ENCODE data around the gene MAGEB3. TPM values are rescaled to one million over a fixed set of nuclear protein-coding genes. Genes with fewer than 3 reads are reported as not detected.
"Not testable (repeated sequence)": the region's sequence is repeated elsewhere in the genome, so short reads cannot be mapped to it uniquely, and the experiment has no call there.

MAGEB3 gene, protein sequence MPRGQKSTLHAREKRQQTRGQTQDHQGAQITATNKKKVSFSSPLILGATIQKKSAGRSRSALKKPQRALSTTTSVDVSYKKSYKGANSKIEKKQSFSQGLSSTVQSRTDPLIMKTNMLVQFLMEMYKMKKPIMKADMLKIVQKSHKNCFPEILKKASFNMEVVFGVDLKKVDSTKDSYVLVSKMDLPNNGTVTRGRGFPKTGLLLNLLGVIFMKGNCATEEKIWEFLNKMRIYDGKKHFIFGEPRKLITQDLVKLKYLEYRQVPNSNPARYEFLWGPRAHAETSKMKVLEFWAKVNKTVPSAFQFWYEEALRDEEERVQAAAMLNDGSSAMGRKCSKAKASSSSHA
- total RNA-seq = not detected in 2 replicates

DNA sequence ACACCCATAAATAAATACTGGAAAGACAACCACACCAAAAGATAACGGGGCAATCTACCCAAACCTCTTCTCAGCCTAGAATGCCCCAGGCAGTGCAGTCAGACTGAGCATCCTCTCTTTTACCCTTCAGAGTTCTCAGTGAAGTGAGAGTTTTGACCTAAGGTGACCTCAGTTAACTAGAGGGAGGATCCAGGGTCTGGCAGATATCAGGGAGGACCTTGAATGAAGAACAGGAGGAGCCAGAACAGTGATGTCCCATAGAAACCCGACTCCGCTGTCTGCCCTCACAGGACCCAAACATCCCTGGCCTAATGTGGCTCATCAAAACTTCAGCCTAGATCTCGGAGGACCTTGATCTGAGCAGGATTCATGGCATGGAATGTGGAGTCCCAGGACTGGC lies at the start of gene MAGEB3:
Gene MAGEB3 (plus strand): TSS at position 263 of the 400 bp plus-strand sequence. CDS start 5,268 bp downstream, outside the sequence.
- Mint-ChIP-seq H3K27ac (no peak within 1 kb of the TSS), H3K27me3 (no peaks in the 10 kb centered on the region), H3K4me1 (no peaks in the 10 kb centered on the region), H3K4me3 (no peak within 1 kb of the TSS), H3K9me3 (no peaks in the 10 kb centered on the region), H3K36me3 (ENCODE audit: low read depth) (no peaks in the 10 kb centered on the region)
- intact Hi-C loops (cut with micrococcal nuclease) = no loop called here
- DNase-seq = no peak

DNA sequence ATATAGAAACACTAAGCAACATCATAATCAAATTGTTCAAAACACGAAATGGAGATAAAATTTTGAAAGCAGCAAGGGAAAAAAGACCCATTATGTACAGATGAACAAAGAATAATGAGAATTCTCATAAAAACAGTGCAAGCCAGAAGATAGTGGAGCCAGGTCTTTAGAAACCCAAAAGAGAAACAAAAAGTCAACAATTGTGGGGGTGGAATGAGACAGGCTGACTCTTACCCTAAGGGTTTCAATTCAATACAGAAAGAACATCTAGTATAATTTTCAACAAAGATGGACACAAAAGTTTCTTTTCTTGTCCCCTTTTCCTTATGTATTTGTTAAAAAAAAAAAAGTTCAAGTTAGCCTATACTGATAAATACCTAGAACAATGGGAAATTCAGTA lies 49.1 kb upstream of the MAGEB3 start:
- Mint-ChIP-seq H3K27me3 (no peaks in the 10 kb centered on the region), H3K27ac (no peak overlapping the region), H3K36me3 (ENCODE audit: low read depth) (no peaks in the 10 kb centered on the region), H3K9me3 (no peaks in the 10 kb centered on the region), H3K4me3 (no peak overlapping the region), H3K4me1 (no peaks in the 10 kb centered on the region)
- intact Hi-C loops (cut with micrococcal nuclease) = no loop called here
- no peak for DNase-seq

DNA sequence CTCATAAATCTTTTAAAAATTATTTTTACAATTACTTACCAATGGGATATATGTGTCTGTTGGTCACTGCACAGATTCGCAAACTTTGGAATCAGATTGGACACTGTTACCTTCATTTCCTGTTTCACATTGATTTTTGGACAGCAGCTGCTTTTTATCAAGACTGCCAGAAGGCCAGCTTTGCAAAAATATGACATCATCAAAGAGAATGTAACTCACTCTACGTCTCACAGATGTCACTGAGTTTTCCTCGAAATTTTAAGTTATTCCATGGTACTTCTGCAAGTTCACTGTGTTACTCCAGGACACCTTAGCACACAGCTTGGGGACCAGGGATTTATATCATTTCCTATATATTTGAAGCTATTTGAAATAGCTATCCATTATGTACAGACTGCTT lies 46.9 kb upstream of the MAGEB3 start:
- H3K36me3 Mint-ChIP-seq (ENCODE audit: low read depth) = no peaks in the 10 kb centered on the region
- H3K4me1 Mint-ChIP-seq = no peaks in the 10 kb centered on the region
- DNase-seq = no peak
- no peak overlapping the region for H3K4me3 Mint-ChIP-seq
- H3K9me3 Mint-ChIP-seq = no peaks in the 10 kb centered on the region
- H3K27me3 Mint-ChIP-seq = no peaks in the 10 kb centered on the region
- intact Hi-C loops (cut with micrococcal nuclease) = no loop called here
- no peak overlapping the region for H3K27ac Mint-ChIP-seq

DNA sequence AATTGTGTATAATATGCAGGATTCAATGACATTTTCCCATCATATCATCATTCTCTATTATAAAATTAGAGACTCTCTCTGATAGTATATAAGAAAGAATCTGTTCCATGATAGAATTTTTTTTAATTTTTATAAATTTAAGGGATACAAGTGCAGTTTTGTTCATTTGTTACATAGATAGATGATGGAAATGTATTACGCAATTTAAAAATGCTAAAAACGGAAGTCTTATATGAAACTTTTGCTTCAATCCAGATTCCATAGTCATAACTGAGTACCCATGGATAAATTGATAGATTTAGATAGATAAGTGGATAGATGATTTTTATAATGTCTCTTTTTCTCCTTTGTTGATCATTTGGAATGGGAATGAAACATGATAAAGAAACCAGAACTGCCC lies 40.0 kb upstream of the MAGEB3 start:
- Mint-ChIP-seq H3K4me3 (no peak overlapping the region), H3K27ac (no peak overlapping the region)
- intact Hi-C loops (cut with micrococcal nuclease) = no loop called here

DNA sequence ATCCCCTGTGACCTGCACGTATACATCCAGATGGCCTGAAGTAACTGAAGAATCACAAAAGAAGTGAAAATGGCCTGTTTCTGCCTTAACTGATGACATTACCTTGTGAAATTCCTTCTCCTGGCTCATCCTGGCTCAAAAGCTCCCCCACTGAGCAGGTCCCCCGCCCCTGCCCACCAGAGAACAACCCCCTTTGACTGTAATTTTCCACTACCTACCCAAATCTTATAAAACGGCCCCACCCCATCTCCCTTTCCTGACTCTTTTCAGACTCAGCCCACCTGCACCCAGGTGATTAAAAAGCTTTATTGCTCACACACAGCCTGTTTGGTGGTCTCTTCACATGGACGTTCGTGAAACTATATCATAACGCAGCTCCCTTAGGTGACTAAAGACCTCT lies 36.5 kb upstream of the MAGEB3 start:
- H3K4me3 Mint-ChIP-seq; H3K36me3 Mint-ChIP-seq (ENCODE audit: low read depth); intact Hi-C loops (cut with micrococcal nuclease); H3K27me3 Mint-ChIP-seq; H3K9me3 Mint-ChIP-seq; H3K27ac Mint-ChIP-seq; H3K4me1 Mint-ChIP-seq; DNase-seq: not testable (repeated sequence)

More for the DNA sequence above, 40.0 kb upstream of the MAGEB3 start:
- H3K36me3 Mint-ChIP-seq (ENCODE audit: low read depth) = no peaks in the 10 kb centered on the region
- no peak for DNase-seq
- no peaks in the 10 kb centered on the region for H3K27me3 Mint-ChIP-seq
- no peaks in the 10 kb centered on the region for H3K9me3 Mint-ChIP-seq
- no peaks in the 10 kb centered on the region for H3K4me1 Mint-ChIP-seq

DNA sequence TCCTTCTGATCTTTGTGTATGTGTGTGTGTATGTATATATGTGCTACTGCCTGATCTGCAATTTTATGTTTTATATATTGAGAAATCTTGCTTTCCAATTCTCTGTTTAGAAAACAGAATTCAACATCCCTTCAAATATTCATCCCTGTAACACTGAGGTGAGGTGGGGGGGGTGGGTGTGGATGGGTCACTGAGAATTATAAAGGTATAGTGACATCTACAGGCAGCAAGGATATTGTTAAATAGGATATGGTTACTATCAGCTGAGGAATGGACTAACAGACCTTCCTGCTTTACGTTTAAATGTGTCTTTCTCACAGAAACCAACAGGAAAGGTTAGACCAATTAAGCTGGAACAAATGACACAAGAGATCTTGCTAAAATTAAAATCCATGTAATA lies 34.1 kb upstream of the MAGEB3 start:
- no peak for DNase-seq
- intact Hi-C loops (cut with micrococcal nuclease) = no loop called here
- no peak overlapping the region for H3K4me3 Mint-ChIP-seq
- no peak overlapping the region for H3K27ac Mint-ChIP-seq
- no peaks in the 10 kb centered on the region for H3K36me3 Mint-ChIP-seq (ENCODE audit: low read depth)
- H3K4me1 Mint-ChIP-seq = no peaks in the 10 kb centered on the region
- H3K27me3 Mint-ChIP-seq = no peaks in the 10 kb centered on the region
- H3K9me3 Mint-ChIP-seq = no peaks in the 10 kb centered on the region

DNA sequence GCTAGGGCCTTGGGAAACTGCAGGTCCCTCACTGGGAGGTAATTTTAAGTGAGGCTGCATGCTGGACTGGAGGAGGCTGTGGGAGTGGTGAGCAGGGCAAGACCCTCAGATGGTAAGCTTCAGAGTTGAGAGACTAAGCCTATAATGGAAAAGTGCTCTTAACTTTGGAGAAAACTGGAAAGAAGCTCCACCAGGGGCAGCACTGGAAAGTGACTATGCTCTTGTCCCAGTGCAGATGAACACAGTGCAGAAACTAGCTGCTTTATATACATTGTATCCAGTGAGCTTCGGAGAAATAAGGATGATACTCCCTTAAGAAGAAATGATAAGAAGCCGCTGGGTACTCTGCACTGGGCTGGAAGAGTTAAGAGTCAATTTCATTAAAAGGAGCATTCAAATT lies 18.3 kb upstream of the MAGEB3 start:
- H3K27ac Mint-ChIP-seq = no peak overlapping the region
- H3K4me1 Mint-ChIP-seq = no peaks in the 10 kb centered on the region
- H3K4me3 Mint-ChIP-seq = no peak overlapping the region
- no peak for DNase-seq
- intact Hi-C loops (cut with micrococcal nuclease) = no loop called here
- H3K9me3 Mint-ChIP-seq = no peaks in the 10 kb centered on the region
- H3K27me3 Mint-ChIP-seq = no peaks in the 10 kb centered on the region
- no peaks in the 10 kb centered on the region for H3K36me3 Mint-ChIP-seq (ENCODE audit: low read depth)

DNA sequence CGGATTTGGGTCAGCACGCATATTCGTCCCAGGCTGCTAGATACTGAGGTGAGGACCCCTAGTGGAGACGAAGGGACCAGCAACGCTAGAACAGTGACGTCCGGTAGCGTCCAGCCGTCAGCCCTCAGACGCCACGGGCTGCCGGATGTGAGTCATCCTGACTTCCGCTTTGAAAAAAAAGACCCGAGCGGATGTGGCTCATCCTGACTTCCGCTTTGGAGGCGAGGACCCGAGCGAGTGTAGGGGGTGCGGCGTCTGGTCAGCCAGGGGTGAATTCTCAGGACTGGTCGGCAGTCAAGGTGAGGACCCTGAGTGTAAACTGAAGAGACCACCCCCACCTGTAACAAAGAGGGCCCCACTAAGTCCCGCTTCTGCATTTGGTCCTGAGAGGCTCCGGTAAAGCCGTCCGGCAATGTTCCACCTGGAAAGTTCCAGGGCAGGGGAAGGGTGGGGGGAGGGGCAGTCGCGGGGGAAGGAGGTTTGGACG lies 15.1 kb upstream of the MAGEB3 start, which contains the start of gene MAGEB2:
Gene MAGEB2 (plus strand): TSS at position 207 of the 487 bp plus-strand sequence. CDS start 3,018 bp downstream, outside the sequence.
- no peaks in the 10 kb centered on the region for H3K36me3 Mint-ChIP-seq (ENCODE audit: low read depth)
- intact Hi-C loops (cut with micrococcal nuclease) = no loop called here
- H3K9me3 Mint-ChIP-seq = no peaks in the 10 kb centered on the region
- no peaks in the 10 kb centered on the region for H3K4me1 Mint-ChIP-seq
- no peak within 1 kb of the TSS for H3K27ac Mint-ChIP-seq
- DNase-seq = no peak
- H3K4me3 Mint-ChIP-seq = no peak within 1 kb of the TSS
- H3K27me3 Mint-ChIP-seq = no peaks in the 10 kb centered on the region

DNA sequence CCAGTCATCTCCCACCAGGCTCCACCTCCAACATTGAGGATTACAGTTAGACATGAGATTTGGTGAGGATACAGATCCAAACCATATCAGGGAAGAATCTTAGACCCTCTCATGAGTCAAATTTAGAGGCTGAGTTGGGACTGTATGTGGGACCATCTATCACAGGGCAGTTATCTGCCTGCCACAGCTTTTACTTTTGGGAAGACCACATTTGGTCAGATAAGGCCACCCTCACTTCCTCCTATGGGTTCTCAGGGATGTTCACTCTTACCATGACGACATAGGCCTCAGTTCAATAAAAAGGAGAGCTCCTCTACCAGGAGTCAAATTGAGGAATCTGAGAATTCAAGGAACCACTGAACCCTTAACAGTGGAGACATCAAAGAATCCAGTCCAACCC lies 13.0 kb upstream of the MAGEB3 start:
- no peaks in the 10 kb centered on the region for H3K4me1 Mint-ChIP-seq
- intact Hi-C loops (cut with micrococcal nuclease) = no loop called here
- H3K27me3 Mint-ChIP-seq = no peaks in the 10 kb centered on the region
- no peaks in the 10 kb centered on the region for H3K9me3 Mint-ChIP-seq
- H3K4me3 Mint-ChIP-seq = no peak overlapping the region
- no peak overlapping the region for H3K27ac Mint-ChIP-seq
- no peaks in the 10 kb centered on the region for H3K36me3 Mint-ChIP-seq (ENCODE audit: low read depth)
- no peak for DNase-seq

DNA sequence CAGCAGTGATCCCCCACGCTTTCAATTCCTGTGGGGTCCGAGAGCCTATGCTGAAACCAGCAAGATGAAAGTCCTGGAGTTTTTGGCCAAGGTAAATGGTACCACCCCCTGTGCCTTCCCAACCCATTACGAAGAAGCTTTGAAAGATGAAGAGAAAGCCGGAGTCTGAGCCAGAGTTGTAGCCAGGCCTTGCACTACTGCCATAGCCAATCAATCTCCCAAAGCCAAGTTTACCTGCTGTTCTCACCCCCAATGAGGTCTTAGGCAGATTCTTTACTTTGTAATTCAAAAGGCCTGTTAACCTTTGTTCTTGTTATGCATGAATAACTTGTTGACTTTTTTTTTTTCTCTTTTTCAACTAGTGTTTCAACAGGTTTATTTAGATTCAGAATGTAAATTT lies 11.1 kb upstream of the MAGEB3 start:
- H3K4me1 Mint-ChIP-seq = no peaks in the 10 kb centered on the region
- intact Hi-C loops (cut with micrococcal nuclease) = no loop called here
- H3K4me3 Mint-ChIP-seq = no peak overlapping the region
- no peaks in the 10 kb centered on the region for H3K27me3 Mint-ChIP-seq
- H3K9me3 Mint-ChIP-seq = no peaks in the 10 kb centered on the region
- H3K27ac Mint-ChIP-seq = no peak overlapping the region
- H3K36me3 Mint-ChIP-seq (ENCODE audit: low read depth) = no peaks in the 10 kb centered on the region
- DNase-seq = no peak

DNA sequence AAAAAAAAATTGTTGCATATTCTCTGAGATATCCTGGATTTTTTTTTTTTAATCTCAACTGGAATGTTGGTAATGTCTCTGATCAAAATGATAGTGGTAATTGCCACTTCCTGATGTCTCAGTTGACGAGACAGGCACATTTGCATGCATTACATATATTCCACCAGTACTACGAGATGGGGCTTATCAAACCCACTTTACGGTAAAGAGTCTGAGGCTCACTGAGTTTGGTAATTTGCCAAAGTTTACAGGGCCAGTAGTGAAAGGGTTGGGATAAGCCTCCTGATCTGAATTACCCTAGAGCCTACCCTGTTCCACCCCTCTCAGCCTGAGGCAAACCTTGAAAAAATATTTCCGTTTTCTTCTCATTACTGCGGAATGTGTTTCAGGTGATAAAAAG lies 9.8 kb upstream of the MAGEB3 start:
- intact Hi-C loops (cut with micrococcal nuclease) = no loop called here
- Mint-ChIP-seq H3K36me3 (ENCODE audit: low read depth) (no peaks in the 10 kb centered on the region), H3K4me1 (no peaks in the 10 kb centered on the region), H3K4me3 (no peak overlapping the region), H3K9me3 (no peaks in the 10 kb centered on the region), H3K27ac (no peak overlapping the region), H3K27me3 (no peaks in the 10 kb centered on the region)
- no peak for DNase-seq

DNA sequence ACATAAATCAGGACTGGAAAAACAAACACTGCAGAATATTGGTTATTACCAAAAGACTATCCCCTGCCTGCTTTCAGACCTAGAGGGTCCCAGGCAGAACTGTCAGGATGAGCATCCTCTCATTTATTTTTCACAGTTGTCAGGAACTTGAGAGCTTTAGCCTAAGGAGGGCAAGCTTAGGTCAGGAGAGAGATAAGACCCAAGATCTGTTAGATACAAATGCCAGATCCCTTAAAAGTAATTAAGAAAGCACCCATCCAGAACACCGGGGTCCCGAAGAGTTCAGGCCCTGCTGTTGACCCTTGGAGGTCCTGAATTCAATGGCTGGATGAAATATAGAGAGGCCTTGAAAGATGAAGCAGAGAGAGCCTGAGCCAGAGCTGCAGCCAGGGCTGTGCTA lies 5.9 kb upstream of the MAGEB3 start:
- H3K36me3 Mint-ChIP-seq (ENCODE audit: low read depth) = no peaks in the 10 kb centered on the region
- no peaks in the 10 kb centered on the region for H3K9me3 Mint-ChIP-seq
- intact Hi-C loops (cut with micrococcal nuclease) = no loop called here
- H3K4me3 Mint-ChIP-seq = no peak overlapping the region
- H3K4me1 Mint-ChIP-seq = no peaks in the 10 kb centered on the region
- no peak overlapping the region for H3K27ac Mint-ChIP-seq
- no peak for DNase-seq
- H3K27me3 Mint-ChIP-seq = no peaks in the 10 kb centered on the region

DNA sequence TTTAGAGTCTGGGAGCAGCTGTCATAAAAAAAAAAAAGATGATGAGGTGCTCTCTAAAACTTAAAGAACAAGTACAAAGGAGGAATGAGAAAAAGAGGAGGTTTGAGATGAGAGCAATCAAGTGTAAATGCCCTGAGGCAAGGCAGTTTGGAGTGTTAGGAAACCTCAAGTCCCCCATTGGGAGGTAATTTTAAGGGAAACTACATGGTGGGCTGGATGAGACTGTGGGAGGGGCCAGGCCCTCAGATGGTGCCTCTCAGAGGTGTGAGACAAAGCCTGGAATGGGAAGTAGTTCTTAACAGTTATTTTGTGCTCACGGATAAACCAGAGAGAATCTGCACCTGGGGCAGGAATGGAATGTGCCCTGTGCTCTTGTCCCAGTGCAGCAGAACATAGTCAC lies 1.9 kb upstream of the MAGEB3 start:
- intact Hi-C loops (cut with micrococcal nuclease) = no loop called here
- no peaks in the 10 kb centered on the region for H3K4me1 Mint-ChIP-seq
- no peaks in the 10 kb centered on the region for H3K27me3 Mint-ChIP-seq
- no peaks in the 10 kb centered on the region for H3K36me3 Mint-ChIP-seq (ENCODE audit: low read depth)
- no peak for DNase-seq
- H3K27ac Mint-ChIP-seq = no peak overlapping the region
- H3K4me3 Mint-ChIP-seq = no peak overlapping the region
- no peaks in the 10 kb centered on the region for H3K9me3 Mint-ChIP-seq

DNA sequence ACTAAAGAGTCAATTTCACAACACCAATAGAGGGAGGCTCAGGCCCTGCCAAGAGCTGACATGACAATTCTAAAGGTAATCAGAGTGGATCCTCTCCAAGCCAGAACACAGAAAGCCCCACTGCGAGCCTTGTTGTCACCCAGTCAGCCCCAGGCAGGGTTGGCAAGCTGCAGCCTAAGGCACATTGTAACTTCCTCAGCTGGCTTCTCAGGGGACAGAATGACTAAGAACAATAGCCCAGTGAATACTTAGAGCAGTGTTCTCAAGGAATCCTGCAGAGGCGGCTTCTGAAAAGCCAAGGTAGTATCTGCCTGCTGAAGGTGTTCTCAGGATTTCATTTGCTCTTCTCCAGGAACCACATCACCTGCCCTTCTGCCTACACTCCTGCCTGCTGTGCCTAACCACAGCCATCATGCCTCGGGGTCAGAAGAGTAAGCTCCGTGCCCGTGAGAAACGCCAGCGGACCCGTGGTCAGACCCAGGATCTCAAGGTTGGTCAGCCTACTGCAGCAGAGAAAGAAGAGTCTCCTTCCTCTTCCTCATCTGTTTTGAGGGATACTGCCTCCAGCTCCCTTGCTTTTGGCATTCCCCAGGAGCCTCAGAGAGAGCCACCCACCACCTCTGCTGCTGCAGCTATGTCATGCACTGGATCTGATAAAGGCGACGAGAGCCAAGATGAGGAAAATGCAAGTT lies 11.4 kb downstream of the MAGEB3 start, which contains the start of gene MAGEB4:
Gene MAGEB4 (plus strand): TSS at position 277 of the 692 bp plus-strand sequence. CDS start 136 bp downstream, at position 413.
- Mint-ChIP-seq H3K4me1 (no peaks in the 10 kb centered on the region), H3K9me3 (no peaks in the 10 kb centered on the region), H3K4me3 (no peak within 1 kb of the TSS), H3K36me3 (ENCODE audit: low read depth) (no peaks in the 10 kb centered on the region), H3K27me3 (no peaks in the 10 kb centered on the region), H3K27ac (no peak within 1 kb of the TSS)
- intact Hi-C loops (cut with micrococcal nuclease) = no loop called here
- no peak for DNase-seq
